ENCODE results near the gene SLC1A1.
"Not testable (repeated sequence)": the region's sequence is repeated elsewhere in the genome, so short reads cannot be mapped to it uniquely, and the experiment has no call there.

Gene SLC1A1

DNA sequence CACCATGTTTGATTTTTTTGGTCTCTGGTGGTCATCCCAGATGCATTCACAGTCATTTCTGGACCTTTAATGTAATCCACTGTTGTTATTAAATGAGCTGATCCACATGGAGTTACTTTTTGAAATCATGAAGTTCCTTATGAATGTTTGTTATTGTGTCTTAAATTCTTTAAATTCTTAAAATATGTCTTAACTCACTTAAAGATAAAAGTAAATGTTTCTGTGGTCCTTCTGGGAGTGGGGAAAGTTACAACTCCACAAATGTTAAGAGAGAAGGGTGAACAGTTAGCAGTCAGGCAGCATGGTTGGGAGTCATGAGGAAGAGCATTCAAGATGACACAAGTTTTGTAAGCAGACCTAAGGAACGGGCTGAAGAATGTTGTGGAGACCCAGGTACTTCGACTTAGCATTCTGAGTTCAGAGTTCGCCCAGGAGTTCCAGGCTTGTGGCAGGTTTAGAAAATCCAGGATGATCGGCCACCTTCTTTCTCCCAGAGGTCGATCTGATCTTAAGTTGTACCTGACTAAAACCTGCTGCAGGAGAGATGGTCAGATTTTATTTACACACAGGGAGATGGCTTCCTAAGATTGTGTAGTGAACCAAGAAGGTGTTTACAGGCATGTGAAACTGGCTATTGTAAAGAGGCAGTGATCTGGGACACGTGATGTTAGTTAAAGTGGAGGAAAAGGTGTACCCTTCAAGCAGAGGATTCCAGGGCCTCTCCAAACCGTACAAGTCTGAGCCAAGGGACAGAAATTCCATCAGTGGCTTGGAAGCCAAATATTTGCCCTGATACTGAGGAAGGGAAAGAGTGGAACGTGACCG, 17.2 kb downstream of the SLC1A1 start:
- DNase-seq = no peak

DNA sequence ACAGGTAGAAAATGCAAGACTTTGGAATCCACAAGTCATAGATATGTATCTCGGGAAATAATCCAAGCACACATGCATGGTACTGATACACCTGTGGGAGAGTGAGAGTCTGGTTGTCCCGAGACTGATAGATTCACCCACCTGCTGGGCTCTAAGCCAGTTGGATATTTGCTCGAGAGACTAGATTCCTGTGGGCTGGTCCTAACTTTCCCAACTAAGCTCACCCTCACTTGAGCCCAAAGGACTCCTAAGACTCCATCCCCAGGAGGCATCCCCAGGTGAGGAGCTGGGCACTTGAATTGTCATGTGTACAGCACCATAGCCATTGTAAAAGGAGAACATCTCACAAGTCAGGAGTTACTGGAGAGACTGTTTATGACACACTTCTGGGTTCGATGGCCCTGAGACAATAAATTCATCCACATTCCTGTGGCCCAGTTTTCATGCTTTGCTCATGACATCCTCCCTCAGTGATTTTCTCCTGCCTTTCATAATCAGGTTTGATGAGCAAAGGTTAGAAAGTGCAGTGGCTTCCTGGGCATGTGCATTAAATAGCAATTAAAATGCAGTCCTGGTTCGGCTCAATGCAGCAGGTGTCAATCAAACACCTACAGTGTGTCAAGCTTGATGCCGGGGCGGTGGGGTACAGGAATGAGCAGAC, 18.1 kb downstream of the SLC1A1 start:
- no peak for DNase-seq

DNA sequence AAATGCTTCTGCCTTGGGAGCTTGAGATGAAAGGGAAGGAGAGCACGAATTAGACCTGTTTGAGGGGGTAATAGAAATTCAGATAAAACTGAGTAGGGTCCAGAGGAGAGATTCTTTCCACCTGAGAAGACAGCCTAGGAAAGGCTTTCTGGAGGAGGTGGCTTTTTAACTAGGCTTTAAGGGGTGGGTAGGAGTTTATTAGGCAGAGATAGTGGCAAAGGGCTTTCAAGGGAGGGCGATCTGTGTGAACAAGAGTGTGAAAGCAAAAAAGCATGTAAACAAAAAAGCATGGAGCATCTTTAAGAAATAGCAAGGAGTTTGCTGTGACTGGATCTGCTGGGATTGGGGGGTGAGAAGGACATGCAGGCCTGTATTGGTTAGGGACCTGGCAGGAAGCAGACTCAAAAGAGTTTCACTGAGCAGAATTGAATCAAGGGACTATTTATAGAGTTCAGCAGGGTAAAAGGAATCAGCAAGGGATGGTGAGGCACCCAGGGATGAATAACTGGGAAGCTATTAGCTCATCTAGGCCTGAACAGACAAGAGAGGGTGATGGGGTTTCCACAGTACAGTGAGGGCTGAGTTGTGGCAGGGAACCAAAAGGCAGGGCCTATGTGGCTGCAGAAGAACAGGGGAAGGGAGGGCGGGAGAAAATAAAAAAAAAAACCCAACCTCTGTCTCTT, 18.8 kb downstream of the SLC1A1 start:
- DNase-seq = no peak

DNA sequence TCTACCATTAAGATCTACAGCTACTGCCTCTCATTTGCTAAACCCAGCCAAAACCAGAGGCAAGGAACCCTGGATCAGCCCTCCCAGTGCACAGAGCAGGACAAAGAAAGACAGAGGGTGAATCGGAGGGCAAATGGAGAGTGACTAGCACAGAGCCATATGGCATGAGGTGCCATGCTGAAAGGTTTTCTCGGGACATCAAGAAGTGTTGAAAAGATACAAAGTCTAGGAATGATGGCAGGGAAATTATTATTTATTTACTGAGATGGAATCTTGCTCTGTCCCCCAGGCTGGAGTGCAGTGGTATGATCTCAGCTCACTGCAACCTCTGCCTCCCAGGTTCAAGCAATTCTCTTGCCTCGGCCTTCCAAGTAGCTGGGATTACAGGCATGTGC, 19.3 kb downstream of the SLC1A1 start:
- no peak for DNase-seq

DNA sequence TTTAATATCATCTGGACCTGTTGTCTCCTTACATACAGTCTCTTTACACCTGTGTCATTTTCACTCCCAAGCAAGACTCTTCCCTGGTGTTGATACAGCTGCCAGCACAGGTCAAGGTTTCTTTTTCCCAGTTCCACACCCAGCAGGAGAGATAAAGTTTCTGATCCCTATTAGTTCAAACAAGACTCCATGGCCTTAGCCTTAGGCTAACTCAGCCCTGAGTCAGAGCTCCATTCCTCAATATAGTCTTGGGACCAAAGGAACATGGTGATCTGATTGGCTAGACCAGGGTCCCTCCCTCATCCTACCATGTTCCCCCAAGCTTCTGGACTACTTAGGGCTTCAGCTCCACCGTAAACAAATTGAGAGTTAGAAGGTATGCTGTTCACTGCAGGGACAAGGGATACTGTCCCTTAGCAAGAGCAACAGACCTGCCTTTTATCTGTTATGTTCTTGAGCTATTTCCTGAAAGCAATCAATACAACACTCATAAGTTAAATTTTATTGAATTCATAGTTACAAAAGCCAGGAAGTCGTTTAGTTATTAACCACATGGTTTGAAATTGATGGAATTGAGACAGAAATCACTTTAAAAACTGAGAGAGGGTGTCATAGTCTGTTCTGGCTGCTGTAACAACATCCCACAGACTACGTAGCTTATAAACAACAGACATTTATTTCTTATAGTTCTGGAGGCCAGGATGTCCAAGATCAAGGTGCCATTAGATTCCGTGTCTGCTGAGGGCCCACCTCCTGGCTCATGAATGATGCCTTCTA, 20.5 kb downstream of the SLC1A1 start:
- DNase-seq = no peak

DNA sequence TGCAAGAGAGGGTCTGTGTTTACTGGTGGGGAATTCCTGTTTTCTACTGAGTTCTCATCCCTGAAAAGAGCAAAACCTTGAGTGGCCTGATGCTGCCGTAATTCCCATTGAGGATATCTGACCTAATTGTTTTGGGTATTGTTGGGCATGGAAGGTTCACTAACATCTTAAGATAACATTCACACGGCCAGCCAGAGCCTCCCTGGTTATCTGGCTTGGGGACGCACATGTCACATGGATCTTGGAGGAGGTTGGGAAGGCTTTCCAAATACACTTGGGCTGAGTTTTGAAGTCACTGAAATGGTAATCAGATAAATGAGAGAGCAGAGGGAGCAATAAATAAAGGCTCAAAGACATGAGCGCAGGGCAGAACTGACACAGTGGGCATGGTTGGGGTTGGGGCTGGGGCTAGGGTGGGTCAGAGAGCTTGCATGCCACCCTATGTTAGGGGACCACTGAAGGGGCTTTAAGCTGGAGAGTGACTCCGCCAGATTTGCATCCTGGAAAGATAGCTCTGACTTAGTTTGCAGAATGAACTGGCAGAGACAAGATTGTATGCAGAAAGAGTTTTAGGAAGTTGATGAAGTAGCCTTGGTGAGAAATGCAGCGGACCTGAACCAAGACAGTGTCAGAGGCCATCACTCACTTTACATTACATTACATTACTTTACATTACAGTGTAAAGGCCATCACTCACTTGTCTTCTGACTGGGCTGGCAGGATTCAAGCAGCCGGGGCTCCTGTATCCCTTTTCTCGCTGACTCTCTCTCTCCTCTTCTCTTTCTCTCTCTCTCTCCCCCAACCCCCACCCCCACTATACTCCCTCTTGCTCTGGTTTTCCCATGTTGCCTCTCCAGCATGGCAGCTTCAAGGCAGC, 24.2 kb downstream of the SLC1A1 start:
- DNase-seq = no peak

DNA sequence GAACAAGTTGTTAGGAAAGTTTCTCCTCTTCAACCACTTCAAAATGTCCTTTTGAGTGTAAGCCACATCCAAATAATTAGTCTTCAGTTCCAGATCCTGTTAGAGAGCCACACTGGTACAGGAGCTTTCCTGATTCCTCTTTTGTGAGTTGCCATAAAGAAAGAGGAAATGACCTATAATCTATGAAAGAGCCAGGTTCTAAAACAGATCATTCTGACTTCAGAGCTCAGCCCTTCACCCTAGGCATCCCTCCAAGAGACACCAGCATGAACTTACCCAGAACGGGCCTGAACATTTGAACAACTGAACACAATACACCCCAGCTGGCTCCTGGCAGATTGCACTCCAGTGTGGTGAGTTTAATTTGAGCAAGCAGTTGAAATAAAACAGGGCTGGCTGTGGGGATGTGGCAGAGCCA, 25.7 kb downstream of the SLC1A1 start:
- no peak for DNase-seq

DNA sequence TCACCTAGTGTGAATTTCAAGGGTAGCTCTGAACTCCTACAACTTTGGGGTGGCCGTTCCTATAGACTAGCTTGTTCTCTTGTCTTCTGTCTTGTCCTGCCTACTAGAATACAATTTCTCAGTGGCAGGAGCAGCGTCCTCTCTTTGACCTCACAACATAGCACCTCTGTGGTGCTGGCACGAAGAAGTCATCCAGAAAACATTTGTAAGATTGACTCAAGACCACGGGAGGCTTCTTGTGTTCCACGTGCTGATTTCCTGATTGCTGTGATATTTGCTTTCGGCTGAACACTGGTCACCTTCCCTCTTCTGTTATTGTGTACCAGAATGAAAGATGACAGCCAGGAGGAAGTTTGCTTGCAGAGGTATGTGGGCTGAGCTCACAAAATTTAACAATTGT, 27.0 kb downstream of the SLC1A1 start:
- no peak for DNase-seq

DNA sequence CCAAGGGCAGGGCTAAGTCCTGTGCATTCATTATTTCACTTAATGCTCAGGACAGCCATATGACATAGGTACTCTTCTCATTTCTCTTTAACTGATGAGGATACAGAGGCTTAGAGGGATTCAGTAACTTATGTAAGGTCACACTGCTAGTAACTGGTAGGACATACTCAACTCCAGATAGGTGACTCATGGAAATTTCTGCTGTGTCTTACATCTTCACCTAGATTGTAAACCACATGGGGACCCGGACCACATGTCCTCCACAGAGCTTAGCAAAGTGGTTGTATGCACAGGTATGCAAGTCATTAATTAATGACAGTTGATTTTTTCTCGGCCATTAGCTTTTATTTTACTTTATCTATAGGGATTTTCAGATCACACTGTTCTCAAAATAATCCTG, 29.3 kb downstream of the SLC1A1 start:
- DNase-seq = no peak

DNA sequence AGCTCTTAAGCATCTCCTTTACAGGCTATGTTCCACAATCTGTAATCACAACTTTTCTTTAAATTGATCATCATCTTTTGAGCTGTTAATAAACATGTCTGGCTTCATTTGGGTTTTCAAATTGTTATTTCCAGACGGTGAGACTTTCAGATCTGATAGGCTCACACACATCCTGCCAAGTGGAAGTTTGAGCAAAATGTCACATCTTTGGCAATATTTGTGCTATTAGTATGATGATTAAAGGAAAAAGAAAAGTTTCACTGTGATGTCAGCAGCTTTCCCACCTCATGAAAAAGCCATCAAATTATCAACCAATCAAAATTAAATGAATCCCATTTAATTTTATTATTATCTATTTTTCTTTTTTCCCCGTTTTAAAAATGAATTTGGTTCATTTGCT, 29.8 kb downstream of the SLC1A1 start:
- no peak for DNase-seq

DNA sequence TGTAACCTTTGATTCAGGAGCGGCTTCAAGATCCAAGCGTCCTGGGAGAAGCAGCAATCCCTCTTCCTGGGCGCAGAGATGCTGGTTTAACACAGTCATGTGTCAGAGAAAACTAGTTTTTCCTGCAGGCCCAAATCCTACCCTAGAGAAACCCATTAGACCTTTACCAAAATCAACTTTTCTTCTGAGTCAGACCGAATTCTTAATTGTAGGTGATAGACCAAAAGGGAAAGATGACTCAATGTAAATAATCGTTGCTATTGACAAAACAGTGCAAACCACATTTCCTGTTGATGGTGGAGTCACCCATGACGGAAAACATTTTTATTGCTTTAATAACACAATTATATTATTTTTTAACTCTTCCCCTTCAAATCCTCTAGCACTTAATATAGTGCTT, 40.1 kb downstream of the SLC1A1 start:
- DNase-seq = no peak

DNA sequence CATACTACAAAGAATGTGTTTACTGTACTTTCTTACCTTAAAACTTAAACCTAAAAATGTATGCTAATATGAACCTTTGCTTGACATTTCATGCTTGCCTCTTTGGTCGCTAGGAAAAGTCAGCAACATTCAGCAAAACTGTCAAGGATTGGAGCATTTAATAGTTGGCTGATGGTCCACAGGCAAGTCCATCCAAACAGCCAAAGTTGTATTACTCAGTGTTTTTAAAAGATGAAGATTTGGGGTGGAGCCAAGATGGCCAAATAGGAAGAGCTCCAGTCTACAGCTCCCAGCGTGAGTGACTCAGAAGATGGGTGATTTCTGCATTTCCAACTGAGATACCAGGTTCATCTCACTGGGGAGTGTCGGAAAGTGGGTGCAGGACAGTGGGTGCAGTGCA, 40.6 kb downstream of the SLC1A1 start:
- not testable (repeated sequence) for DNase-seq

DNA sequence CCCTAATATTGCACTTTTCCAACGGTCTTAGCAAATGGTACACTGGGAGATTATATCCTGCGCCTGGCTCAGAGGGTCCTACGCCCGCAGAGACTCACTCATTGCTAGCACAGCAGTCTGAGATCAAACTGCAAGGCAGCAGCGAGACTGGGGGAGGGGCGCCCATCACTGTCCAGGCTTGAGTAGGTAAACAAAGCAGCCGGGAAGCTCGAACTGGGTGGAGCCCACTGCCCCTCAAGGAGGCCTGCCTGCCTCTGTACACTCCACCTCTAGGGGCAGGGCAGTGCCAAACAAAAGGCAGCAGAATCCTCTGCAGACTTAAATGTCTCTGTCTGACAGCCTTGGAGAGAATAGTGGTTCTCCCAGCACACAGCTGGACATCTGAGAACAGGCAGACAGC, 41.1 kb downstream of the SLC1A1 start:
- DNase-seq = not testable (repeated sequence)

DNA sequence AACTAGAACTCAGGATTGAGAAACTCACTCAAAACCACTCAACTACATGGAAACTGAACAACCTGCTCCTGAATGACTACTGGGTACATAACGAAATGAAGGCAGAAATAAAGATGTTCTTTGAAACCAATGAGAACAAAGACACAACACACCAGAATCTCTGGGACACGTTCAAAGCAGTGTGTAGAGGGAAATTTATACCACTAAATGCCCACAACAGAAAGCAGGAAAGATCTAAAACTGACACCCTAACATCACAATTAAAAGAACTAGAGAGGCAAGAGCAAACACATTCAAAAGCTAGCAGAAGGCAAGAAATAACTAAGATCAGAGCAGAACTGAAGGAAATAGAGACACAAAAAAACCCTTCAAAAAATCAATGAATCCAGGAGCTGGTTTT, 43.6 kb downstream of the SLC1A1 start:
- DNase-seq = not testable (repeated sequence)

DNA sequence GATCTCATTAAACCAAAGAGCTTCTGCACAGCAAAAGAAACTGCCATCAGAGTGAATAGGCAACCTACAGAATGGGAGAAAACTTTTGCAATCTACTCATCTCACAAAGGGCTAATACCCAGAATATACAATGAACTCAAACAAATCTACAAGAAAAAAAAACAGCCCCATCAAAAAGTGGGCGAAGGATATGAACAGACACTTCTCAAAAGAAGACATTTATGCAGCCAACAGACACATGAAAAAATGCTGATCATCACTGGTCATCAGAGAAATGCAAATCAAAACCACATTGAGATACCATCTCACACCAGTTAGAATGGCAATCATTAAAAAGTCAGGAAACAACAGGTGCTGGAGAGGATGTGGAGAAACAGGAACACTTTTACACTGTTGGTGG, 45.9 kb downstream of the SLC1A1 start:
- DNase-seq = not testable (repeated sequence)

DNA sequence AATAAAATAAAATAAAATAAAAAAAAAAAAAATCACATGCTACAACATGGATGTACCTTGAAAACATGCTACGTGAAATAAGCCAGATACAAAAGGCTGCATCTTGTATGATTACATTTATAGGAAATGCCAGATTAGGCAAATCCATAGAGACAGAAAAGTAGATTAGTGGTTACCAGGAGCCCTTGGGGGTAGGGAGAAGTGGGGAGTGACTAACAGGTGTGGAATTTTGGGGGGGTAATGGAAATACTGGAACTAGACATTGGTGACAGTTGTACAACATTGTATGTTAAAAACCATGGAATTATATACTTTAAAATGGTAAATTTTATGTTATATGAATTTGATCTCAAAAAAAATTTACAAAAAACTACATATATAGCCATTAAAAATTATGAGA, 47.3 kb downstream of the SLC1A1 start:
- DNase-seq = no peak

DNA sequence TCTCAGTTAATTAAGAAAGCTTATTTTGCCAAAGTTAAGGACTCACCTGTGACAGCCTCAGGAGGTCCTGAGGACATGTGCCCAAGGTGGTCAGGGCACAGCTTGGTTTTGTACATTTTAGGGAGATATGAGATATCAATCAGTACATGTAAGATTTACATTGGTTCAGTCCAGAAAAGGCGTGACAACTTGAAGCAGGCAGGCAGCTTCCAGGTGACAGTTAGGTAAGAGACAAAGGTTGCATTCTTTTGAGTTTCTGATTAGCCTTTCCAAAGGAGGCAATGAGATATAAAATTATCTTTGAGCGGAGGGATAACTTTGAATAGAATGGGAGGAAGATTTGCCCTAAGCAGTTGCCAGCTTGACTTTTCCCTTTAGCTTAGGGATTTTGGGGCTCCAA, 47.8 kb downstream of the SLC1A1 start:
- no peak for DNase-seq

DNA sequence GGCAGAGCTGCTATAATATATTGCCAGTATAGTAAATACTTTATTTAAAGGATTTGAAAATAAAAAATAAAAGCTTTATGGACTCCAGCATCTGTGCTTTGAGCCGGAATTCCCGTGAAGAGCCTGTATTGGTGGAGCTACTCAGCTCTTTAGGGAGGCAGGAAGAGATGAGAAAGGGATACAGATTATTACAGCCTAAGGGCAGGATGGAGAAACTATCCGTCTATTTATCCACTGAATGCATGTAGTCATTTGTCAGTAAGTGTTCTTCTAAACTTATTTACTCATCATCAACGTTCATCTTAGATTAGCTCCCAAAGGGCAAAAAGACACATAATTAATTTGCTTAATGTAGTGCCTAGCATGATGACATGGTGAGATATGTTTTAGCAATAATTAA, 48.4 kb downstream of the SLC1A1 start:
- DNase-seq = no peak

DNA sequence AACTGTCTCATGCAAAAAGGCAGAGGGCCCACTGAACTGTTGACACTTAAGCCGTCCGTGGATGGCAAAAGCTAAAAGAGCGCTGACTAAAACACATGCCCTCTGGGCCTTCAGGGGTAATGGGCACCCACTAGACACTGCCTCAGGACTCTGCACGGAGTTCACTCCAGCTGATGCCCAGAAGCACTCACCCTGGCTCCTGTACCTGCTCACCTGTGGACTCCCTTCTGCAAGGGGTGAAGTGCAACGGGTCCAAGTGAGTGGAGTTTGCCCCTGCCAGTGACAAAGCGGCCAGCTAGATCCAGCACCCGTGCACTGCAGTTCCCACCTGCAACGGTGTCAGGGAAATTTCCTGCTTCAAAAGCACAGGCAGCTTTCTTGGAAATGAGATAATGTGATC, 50.2 kb downstream of the SLC1A1 start:
- no peak for DNase-seq

DNA sequence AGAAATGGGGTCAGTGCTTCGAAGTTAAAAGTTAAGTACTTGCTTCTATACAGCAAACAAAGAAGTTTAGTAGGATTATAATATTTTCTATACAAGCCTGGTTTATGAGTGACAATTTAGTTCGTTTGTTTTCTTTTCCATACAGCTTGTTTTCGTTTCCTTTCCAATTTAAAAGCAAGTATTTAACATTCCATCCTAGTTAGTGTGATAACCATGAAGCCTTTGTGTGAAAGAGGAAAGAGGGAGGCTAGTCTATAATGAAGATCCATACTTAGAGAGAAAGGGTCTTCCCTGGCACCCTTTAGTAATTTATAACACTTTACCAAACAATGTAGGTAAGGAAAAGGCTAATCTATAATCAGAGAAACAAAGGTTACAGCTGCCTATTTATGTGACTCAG, 51.0 kb downstream of the SLC1A1 start:
- no peak for DNase-seq

DNA sequence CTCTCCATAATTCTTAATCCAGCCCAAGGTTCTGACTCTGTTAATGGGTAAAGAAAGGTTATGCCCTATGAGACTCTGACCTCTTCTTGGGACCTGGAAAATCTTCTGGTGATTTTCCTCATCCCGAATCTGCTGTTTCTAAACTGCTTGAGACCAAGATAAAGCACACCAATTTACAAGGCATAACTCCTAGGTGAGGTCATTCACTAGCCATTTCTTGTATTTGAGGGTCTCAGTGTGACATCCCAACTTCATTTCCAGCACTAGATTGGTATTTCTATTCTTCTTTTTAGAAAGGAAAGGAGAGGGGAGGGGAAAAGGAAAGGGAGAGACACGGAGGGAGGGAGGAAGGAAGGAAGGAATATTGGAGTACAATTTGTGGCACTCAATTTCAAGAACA, 51.6 kb downstream of the SLC1A1 start:
- DNase-seq = no peak

DNA sequence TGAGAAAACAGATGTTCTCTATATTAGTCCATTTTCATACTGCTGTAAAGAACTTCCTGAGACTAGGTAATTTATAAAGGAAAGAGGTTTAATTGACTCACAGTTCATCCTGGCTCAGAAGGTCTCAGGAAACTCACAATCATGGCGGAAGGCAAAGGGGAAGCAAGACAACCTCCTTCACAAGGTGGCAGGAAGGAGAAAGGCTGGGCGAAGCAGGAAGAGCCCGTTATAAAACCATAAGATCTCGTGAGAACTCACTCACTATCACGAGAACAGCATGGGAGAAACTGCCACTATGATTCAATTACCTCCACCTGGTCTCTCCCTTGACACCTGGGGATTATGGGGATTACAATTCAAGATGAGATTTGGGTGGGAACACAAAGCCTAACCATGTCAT, 54.4 kb downstream of the SLC1A1 start:
- DNase-seq = not testable (repeated sequence)
